ENCODE data around the gene TLCD3B. TPM values are rescaled to one million over a fixed set of nuclear protein-coding genes. Genes with fewer than 3 reads are reported as not detected.

TLCD3B gene
- total and polyA plus RNA-seq, 2 of the 4 experiments (the other 2 are of a cell fraction) = 0.19 TPM; not detected in 1

DNA sequence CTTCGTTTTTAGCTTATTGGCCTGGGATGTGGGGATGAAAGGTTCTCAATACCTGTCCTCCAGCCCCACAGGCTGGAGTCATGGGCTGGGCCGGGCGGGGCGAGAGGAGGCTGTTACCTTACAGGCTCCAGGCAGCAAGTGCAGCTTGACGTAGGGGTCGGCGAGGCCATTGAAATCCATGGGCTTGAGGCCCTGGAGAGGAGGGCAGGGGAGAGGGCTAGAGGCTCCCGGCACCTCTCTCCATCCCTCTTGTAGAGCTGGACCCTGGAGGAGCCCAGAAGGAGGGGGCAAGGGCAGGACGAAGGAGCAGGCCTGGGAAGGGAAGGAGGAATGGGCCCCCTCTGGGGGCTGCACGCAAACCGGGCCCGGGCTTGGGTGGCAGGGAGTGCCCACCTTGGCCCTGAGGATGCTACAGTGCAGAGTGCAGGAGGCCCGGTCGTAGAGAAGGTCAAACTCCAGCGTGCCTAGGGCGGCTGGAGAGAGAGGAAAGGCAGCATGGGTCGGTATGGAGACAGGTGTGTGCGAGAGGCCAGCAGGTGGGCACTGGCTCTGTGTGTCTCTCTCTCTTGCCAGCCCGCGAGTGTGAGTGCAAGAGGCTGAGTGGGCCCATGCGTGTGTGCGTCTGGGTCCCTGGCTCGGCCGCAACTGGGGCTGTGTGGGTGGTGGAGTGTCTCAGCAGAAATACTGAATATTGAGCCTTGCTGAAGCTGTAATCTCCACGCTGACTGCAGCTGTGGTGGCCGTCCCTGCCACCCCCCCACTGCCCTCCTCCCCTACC is 21.8 kb downstream of the TLCD3B start:
- H2BK15ac ChIP-seq (ENCODE audit: low read depth, low read length) = no peak overlapping the region
- H3K4me2 ChIP-seq (ENCODE audit: low read depth, low read length) = no peak overlapping the region
- ChIA-PET CTCF (no interaction called here), POLR2A (ENCODE audit: unreplicated experiment) (no interaction called here)
- H3K36me3 ChIP-seq (ENCODE audit: control insufficient read depth, insufficient read depth, low read length) = no peaks in the 10 kb centered on the region
- no peak overlapping the region for H4K8ac ChIP-seq (ENCODE audit: low read depth in 2 of 2, low read length in 2 of 2)
- no peaks in the 10 kb centered on the region for H3K9me1 ChIP-seq (ENCODE audit: insufficient read depth, low read length)
- intact Hi-C loops (cut with micrococcal nuclease) (no loop called here), in situ Hi-C loops (cut with MboI; ENCODE audit: low sequenced_read_pairs) (no loop called here), dilution Hi-C loops (cut with HindIII; ENCODE audit: low sequenced_read_pairs, unreplicated experiment) (no loop called here)
- H3K27ac ChIP-seq (ENCODE audit: insufficient read depth, low read length) = no peak overlapping the region
- H4K20me1 ChIP-seq (ENCODE audit: insufficient read depth, low read length) = no peaks in the 10 kb centered on the region; the same call in 1 of the 2 replicates
- ATAC-seq (ENCODE audit: low read depth) (no peak), DNase-seq (no peak)
- H3K4me1 ChIP-seq (ENCODE audit: control insufficient read depth, insufficient read depth, low read length) = no peaks in the 10 kb centered on the region; the same call in 1 of the 2 replicates
- H3K27me3 ChIP-seq (ENCODE audit: control insufficient read depth, insufficient read depth, low read length) = peaks cover 27% of the 10 kb centered on the region
- no peak overlapping the region for H4K5ac ChIP-seq (ENCODE audit: low read depth, low read length)
- no peak overlapping the region for H3K18ac ChIP-seq (ENCODE audit: low read depth, low read length)
- H3K23ac ChIP-seq (ENCODE audit: low read depth, low read length) = no peak overlapping the region
- H3K14ac ChIP-seq (replicated peaks; ENCODE audit: low read depth, low read length) = no peak overlapping the region
- no peak overlapping the region for H2AK5ac ChIP-seq (ENCODE audit: low read depth, low read length)
- H3K9ac ChIP-seq (ENCODE audit: low read depth, low read length) = no peak overlapping the region
- no TSS peak for BruUV-seq (replicated peaks)
- 38% methylated on average over 6 of the region's 26 CpGs; no CpG with 5 or more reads in 1 of the 2 experiments for WGBS, 2 experiments (ENCODE audit: extremely low coverage in 2 of 2, insufficient read length in 1 of 2)
- no peak overlapping the region for H4K91ac ChIP-seq (ENCODE audit: insufficient read depth, low read depth, low read length)
- no peak overlapping the region for H2AK9ac ChIP-seq (replicated peaks; ENCODE audit: low read depth, low read length, poor library complexity)
- TF ChIP-seq, protein P1, sequence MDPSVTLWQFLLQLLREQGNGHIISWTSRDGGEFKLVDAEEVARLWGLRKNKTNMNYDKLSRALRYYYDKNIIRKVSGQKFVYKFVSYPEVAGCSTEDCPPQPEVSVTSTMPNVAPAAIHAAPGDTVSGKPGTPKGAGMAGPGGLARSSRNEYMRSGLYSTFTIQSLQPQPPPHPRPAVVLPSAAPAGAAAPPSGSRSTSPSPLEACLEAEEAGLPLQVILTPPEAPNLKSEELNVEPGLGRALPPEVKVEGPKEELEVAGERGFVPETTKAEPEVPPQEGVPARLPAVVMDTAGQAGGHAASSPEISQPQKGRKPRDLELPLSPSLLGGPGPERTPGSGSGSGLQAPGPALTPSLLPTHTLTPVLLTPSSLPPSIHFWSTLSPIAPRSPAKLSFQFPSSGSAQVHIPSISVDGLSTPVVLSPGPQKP (IDR thresholded peaks at IDR 0.05; ENCODE audit: borderline replicate concordance, low read depth, low read length) = no peak
- no peak for TF ChIP-seq RCOR1 (IDR thresholded peaks at IDR 0.05; ENCODE audit: insufficient replicate concordance, low read length)
- no peak for TF ChIP-seq FOS (IDR thresholded peaks at IDR 0.05; ENCODE audit: low read depth, low read length)
- TF ChIP-seq, protein P2, sequence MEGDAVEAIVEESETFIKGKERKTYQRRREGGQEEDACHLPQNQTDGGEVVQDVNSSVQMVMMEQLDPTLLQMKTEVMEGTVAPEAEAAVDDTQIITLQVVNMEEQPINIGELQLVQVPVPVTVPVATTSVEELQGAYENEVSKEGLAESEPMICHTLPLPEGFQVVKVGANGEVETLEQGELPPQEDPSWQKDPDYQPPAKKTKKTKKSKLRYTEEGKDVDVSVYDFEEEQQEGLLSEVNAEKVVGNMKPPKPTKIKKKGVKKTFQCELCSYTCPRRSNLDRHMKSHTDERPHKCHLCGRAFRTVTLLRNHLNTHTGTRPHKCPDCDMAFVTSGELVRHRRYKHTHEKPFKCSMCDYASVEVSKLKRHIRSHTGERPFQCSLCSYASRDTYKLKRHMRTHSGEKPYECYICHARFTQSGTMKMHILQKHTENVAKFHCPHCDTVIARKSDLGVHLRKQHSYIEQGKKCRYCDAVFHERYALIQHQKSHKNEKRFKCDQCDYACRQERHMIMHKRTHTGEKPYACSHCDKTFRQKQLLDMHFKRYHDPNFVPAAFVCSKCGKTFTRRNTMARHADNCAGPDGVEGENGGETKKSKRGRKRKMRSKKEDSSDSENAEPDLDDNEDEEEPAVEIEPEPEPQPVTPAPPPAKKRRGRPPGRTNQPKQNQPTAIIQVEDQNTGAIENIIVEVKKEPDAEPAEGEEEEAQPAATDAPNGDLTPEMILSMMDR (conservative IDR thresholded peaks at IDR 0.05; ENCODE audit: low read depth, low read length) = no peak
- TF ChIP-seq CHD1 (IDR thresholded peaks at IDR 0.05; ENCODE audit: low read depth, low read length) = no peak
- TF ChIP-seq SMC3 (IDR thresholded peaks at IDR 0.05; ENCODE audit: low read depth, low read length) = no peak
- no peak for TF ChIP-seq MXI1 (IDR thresholded peaks at IDR 0.05; ENCODE audit: borderline replicate concordance, low read depth, low read length)
- TF ChIP-seq, protein P3, sequence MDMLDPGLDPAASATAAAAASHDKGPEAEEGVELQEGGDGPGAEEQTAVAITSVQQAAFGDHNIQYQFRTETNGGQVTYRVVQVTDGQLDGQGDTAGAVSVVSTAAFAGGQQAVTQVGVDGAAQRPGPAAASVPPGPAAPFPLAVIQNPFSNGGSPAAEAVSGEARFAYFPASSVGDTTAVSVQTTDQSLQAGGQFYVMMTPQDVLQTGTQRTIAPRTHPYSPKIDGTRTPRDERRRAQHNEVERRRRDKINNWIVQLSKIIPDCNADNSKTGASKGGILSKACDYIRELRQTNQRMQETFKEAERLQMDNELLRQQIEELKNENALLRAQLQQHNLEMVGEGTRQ (IDR thresholded peaks at IDR 0.05; ENCODE audit: low read depth, low read length) = no peak
- TF ChIP-seq MAZ (IDR thresholded peaks at IDR 0.05; ENCODE audit: borderline replicate concordance, low read depth, low read length) = no peak
- TF ChIP-seq BHLHE40 (IDR thresholded peaks at IDR 0.05; ENCODE audit: low read depth, low read length) = no peak
- no peak for TF ChIP-seq RFX5 (IDR thresholded peaks at IDR 0.05; ENCODE audit: low read depth, low read length)
- TF ChIP-seq MAFK (IDR thresholded peaks at IDR 0.05; ENCODE audit: low read depth, low read length) = no peak
- TF ChIP-seq RAD21 (IDR thresholded peaks at IDR 0.05; ENCODE audit: low read length) = no peak
- no peak for TF ChIP-seq NFE2L2 (IDR thresholded peaks at IDR 0.05; ENCODE audit: low read depth, low read length)
- no peak for TF ChIP-seq POLR2A (IDR thresholded peaks at IDR 0.05; ENCODE audit: low read depth, low read length)
- TF ChIP-seq CEBPB (IDR thresholded peaks at IDR 0.05; ENCODE audit: low read depth, low read length) = no peak
- no peak overlapping the region for H3K4me3 ChIP-seq (ENCODE audit: insufficient read depth, low read depth, low read length)
- H2BK5ac ChIP-seq (ENCODE audit: low read depth, low read length, poor library complexity, severe bottlenecking) = no peak overlapping the region
- H2BK20ac ChIP-seq (ENCODE audit: low read depth, low read length) = no peak overlapping the region
- H2AFZ ChIP-seq (replicated peaks; ENCODE audit: low read length, poor library complexity) = no peak overlapping the region
- H3K56ac ChIP-seq (ENCODE audit: extremely low read depth, insufficient read depth, low read length) = no peak overlapping the region
- no peak overlapping the region for H3K4ac ChIP-seq (ENCODE audit: low read depth, low read length)
- no peaks in the 10 kb centered on the region for H3K9me3 ChIP-seq (ENCODE audit: control insufficient read depth, insufficient read depth, low read length)
- no peak overlapping the region for H2BK120ac ChIP-seq (ENCODE audit: low read depth, low read length)
- H3K79me1 ChIP-seq (ENCODE audit: low read depth in 1 of 2, low read length in 2 of 2) = no peaks in the 10 kb centered on the region; a peak in 1 of 4 replicates
